Measurements from ENCODE around the gene NFATC1.

NFATC1 gene

GRCh38 chr18:79400591-79401381 is 5.1 kb downstream of the NFATC1 start:
- DNase-seq = no peak
- in situ Hi-C loops (cut with HindIII; ENCODE audit: low pct_ligation_motif_present, low pct_unique_long_range_greater_than_20kb, low sequenced_read_pairs) = no loop called here

DNA sequence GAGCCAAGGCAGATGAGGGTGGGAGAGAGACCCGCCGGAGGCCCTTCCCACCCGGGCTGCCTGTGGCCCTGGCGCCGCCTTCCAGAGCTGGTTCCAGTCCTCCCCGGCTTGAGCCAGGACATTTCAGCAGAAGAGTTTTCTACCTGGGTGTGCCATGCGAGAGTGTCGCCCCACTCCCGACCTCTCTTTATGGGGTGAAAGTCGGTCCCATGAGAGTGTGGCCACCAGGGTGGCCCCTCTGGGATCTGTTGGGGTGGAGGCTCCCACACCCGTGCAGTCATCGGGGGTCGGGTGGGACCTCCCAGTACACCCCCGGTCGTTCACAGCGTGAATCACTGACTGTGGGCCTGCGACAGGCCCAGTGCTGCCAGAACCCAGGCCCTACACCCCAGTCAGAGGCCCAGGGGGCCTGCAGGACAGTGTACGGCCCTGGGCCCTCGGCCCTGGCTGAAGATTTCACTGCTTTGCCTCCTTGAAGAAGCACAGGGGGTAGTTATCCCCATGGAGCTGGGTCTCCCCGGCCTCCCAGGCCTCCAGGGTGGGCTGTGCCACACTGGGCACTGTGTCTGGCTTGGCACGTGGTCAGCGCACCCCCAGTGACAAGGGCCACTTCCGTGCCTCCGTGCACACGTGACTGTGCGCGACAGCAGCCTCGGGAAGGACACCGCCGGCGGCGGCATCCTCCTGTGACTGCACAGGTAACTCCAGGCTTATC is 5.9 kb downstream of the NFATC1 start:
- in situ Hi-C loops (cut with HindIII; ENCODE audit: low pct_ligation_motif_present, low pct_unique_long_range_greater_than_20kb, low sequenced_read_pairs) = no loop called here
- DNase-seq = no peak

- in situ Hi-C loops (cut with HindIII; ENCODE audit: low pct_ligation_motif_present, low pct_unique_long_range_greater_than_20kb, low sequenced_read_pairs) = no loop called here
- DNase-seq = no peak
Observed at GRCh38 chr18:79402209-79402576, 6.5 kb downstream of the NFATC1 start.

GRCh38 chr18:79402977-79403722 is 7.4 kb downstream of the NFATC1 start:
- in situ Hi-C loops (cut with HindIII; ENCODE audit: low pct_ligation_motif_present, low pct_unique_long_range_greater_than_20kb, low sequenced_read_pairs) = no loop called here
- no peak for DNase-seq

- in situ Hi-C loops (cut with HindIII; ENCODE audit: low pct_ligation_motif_present, low pct_unique_long_range_greater_than_20kb, low sequenced_read_pairs) = no loop called here
- DNase-seq = no peak
Observed at GRCh38 chr18:79403723-79404566, 8.2 kb downstream of the NFATC1 start.

DNA sequence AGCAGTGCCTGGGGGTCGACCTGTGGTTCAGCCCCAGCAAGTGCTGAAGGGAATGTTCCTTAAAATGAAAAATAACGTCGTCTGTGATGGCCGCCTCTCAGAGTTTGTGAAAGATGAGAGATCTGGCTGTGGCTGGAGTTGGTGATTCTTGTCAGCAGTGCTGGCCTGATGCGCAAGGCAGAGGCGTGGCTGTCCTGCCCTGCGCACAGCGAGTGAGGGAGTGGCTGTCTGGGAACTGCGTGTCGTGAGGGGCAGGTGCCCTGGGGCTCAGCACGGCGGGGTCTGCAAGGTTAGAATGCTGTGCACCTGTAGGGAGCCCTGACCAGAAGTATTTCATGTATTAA is 8.8 kb downstream of the NFATC1 start:
- no peak for DNase-seq
- in situ Hi-C loops (cut with HindIII; ENCODE audit: low pct_ligation_motif_present, low pct_unique_long_range_greater_than_20kb, low sequenced_read_pairs) = no loop called here

DNA sequence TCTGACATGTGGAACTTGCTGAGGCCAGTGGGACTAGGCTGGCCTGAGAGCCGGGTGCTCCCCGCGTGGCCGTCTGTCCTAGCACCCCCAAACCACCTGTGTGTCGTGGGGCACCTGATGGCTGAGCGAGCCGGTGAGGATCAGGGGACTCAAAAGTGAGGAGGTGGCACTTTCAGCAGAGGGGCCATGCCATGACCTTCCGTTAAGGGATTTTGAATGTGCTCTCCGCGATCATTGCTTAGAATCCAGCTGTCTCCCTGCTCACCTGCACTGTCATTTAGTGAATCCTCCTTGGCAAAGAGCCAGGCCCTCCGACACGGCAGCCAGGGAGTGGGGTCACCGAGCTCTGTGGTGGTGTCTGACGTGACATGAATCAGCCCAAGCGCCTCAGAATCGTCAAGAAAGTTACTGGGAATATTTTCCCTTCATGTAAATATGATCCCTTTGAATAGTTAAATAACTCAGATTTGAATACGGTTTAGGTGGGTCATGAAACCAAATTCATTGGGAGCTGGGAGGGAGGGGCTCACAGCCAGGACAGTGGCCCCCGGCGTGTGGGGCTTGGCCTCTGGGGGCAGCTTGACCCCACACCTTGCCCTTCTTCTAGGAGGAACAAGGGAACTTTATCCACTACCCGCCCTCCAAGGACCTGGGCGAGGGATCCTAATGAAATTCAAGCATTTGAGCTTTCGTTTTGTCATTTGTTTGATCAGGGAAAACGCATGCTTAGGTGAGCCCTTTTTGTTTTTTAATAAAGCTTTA is 9.5 kb downstream of the NFATC1 start:
- in situ Hi-C loops (cut with HindIII; ENCODE audit: low pct_ligation_motif_present, low pct_unique_long_range_greater_than_20kb, low sequenced_read_pairs) = no loop called here
- no peak for DNase-seq

GRCh38 chr18:79405781-79406575 is 10.2 kb downstream of the NFATC1 start:
- DNase-seq = no peak
- in situ Hi-C loops (cut with HindIII; ENCODE audit: low pct_ligation_motif_present, low pct_unique_long_range_greater_than_20kb, low sequenced_read_pairs) = no loop called here

DNA sequence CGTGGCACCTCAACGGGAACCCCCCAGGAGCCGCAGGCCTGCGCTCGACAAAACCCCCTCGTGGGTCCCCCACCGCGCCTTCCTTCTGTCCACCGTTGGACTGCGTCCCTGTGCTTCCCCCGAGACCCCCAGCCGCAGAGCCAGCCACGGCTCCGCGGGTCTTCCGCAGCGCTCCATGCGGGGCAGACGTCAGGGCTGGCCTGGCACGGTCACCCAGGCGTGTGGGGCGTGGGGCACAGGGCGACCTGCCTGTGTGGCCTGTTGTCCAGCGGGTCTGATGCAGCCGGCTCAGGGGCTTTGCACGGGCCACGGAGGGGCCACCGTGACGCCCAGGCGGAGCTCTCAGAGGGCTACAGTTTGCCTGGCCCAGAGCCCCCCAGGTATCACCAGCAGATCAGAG is 11.0 kb downstream of the NFATC1 start:
- no peak for DNase-seq
- in situ Hi-C loops (cut with HindIII; ENCODE audit: low pct_ligation_motif_present, low pct_unique_long_range_greater_than_20kb, low sequenced_read_pairs) = no loop called here

DNA sequence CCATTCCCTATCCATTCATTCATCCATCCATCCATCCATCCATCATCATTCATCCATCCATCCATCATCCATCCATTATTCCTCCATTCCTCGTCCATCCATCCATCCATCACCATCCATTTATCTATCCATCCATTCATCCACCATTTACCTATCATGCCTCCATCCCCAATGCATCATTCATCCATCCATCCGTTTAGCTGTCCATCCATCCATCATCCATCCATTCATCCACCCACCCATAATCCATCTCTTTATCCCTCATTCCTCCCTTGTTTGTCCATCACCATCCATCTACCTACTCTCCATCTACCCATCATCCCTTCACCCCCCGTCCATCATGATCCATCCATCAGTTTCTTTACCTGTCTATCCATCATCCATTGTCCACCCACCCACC is 13.6 kb downstream of the NFATC1 start:
- DNase-seq = no peak
- in situ Hi-C loops (cut with HindIII; ENCODE audit: low pct_ligation_motif_present, low pct_unique_long_range_greater_than_20kb, low sequenced_read_pairs) = no loop called here

- no peak for DNase-seq
- in situ Hi-C loops (cut with HindIII; ENCODE audit: low pct_ligation_motif_present, low pct_unique_long_range_greater_than_20kb, low sequenced_read_pairs) = no loop called here
Observed at GRCh38 chr18:79410171-79410641, 14.5 kb downstream of the NFATC1 start.

DNA sequence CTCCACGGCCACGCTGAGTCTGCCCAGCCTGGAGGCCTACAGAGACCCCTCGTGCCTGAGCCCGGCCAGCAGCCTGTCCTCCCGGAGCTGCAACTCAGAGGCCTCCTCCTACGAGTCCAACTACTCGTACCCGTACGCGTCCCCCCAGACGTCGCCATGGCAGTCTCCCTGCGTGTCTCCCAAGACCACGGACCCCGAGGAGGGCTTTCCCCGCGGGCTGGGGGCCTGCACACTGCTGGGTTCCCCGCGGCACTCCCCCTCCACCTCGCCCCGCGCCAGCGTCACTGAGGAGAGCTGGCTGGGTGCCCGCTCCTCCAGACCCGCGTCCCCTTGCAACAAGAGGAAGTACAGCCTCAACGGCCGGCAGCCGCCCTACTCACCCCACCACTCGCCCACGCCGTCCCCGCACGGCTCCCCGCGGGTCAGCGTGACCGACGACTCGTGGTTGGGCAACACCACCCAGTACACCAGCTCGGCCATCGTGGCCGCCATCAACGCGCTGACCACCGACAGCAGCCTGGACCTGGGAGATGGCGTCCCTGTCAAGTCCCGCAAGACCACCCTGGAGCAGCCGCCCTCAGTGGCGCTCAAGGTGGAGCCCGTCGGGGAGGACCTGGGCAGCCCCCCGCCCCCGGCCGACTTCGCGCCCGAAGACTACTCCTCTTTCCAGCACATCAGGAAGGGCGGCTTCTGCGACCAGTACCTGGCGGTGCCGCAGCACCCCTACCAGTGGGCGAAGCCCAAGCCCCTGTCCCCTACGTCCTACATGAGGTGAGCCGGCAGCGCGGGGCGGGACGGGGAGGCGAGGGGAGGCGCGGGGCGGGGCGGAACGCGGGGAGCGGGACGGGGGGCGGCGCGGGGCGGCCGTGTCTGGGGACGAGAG is 15.2 kb downstream of the NFATC1 start:
- in situ Hi-C loops (cut with HindIII; ENCODE audit: low pct_ligation_motif_present, low pct_unique_long_range_greater_than_20kb, low sequenced_read_pairs) = no loop called here
- no peak for DNase-seq

GRCh38 chr18:79411614-79412526 is 16.1 kb downstream of the NFATC1 start:
- no peak for DNase-seq
- in situ Hi-C loops (cut with HindIII; ENCODE audit: low pct_ligation_motif_present, low pct_unique_long_range_greater_than_20kb, low sequenced_read_pairs) = no loop called here

DNA sequence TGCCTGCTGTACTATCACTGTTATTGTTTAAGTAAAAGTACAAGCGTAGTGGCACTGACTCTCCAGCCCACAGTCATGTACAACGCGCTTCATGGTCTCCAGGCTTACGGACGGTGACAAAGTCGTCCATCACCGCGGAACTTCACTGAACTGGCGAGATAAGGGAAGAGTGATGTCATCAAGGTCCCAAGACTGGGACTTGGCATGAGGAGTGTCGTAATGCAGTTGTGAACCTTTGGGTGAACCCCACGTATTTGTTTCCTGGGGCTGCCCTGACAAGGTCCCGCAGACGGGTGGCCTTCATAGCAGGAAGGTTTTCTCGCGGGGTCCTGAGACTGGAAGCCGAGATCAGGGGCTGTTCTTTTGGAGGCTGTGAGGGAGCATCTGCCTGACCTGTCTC is 17.3 kb downstream of the NFATC1 start:
- DNase-seq = no peak
- in situ Hi-C loops (cut with HindIII; ENCODE audit: low pct_ligation_motif_present, low pct_unique_long_range_greater_than_20kb, low sequenced_read_pairs) = no loop called here

- DNase-seq = no peak
- in situ Hi-C loops (cut with HindIII; ENCODE audit: low pct_ligation_motif_present, low pct_unique_long_range_greater_than_20kb, low sequenced_read_pairs) = no loop called here
Observed at GRCh38 chr18:79413426-79413825, 17.7 kb downstream of the NFATC1 start.

Data from ACHN (cell line).